Heart left ventricle (tissue), 16 donors: ENCODE measurements around the gene LEFTY2. TPM values are rescaled to one million over a fixed set of nuclear protein-coding genes. Genes with fewer than 3 reads are reported as not detected.
A peak's percentile ranks its signal among the peaks of the same experiment; 100 is the strongest.

Source experiments
- ATAC-seq, 4 donors: fragments of 200-7000 bp; cut with Tn5 transposase; one replicate each; pipeline ENCODE4 v1.9.1; 2020 to 2022; ENCODE audit warnings: moderate library complexity in 4 of 4, mild to moderate bottlenecking in 3 of 4, moderate number of reproducible peaks in 1 of 4
- DNase-seq, 5 donors: peaks; one replicate each; pipeline ENCODE4 v3.0.0-alpha.2; 2020
- H3K27ac ChIP-seq, 12 donors: fragments of 200-600 bp; sonication (generic) in 4 of 12; one replicate each; pipeline versions ENCODE4 v1.5.0 to v1.8.0; 2016 to 2022; ENCODE audit warnings: mild to moderate bottlenecking in 2 of 12
- H3K27me3 ChIP-seq, 9 donors: fragments of 200-600 bp; sonication (generic) in 2 of 9; one replicate each; pipeline versions ENCODE4 v1.5.1 to v1.8.0; 2016 to 2022; ENCODE audit warnings: mild to moderate bottlenecking in 3 of 9
- H3K36me3 ChIP-seq, 9 donors: fragments of 200-600 bp; sonication (generic) in 2 of 9; one replicate each; pipeline versions ENCODE4 v1.5.0 to v1.8.0; 2018 to 2022; ENCODE audit warnings: mild to moderate bottlenecking in 2 of 9
- H3K4me1 ChIP-seq, 12 donors: fragments of 200-600 bp; sonication (generic) in 4 of 12; one replicate each; pipeline versions ENCODE4 v1.5.0 to v1.8.0; 2016 to 2022; ENCODE audit warnings: mild to moderate bottlenecking in 3 of 12
- H3K4me3 ChIP-seq, 12 donors: fragments of 200-600 bp; sonication (generic) in 4 of 12; one replicate each; pipeline versions ENCODE4 v1.5.0 to v1.8.0; 2017 to 2022; ENCODE audit warnings: mild to moderate bottlenecking in 9 of 12, moderate library complexity in 4 of 12
- H3K9me3 ChIP-seq, 12 donors: fragments of 200-600 bp; sonication (generic) in 4 of 12; one replicate each; pipeline versions ENCODE4 v1.5.0 to v1.8.0; 2016 to 2022; ENCODE audit warnings: mild to moderate bottlenecking in 1 of 12
- CTCF ChIP-seq, 12 donors: fragments of 200-600 bp; sonication (generic) in 4 of 12; IDR thresholded peaks; one replicate each; pipeline versions ENCODE4 v1.5.0 to v1.8.0; 2018 to 2022; ENCODE audit warnings: antibody characterized with exemption in 12 of 12, mild to moderate bottlenecking in 5 of 12
- POLR2A ChIP-seq, 2 donors: fragments of 450-650 bp; IDR thresholded peaks; one replicate each; pipeline ENCODE4 v1.6.1; 2017; ENCODE audit warnings: antibody characterized with exemption in 2 of 2, mild to moderate bottlenecking in 2 of 2, moderate library complexity in 2 of 2
- WGBS, 4 donors: extraction: QIAGEN DNeasy Blood & Tissue Kit in 2 of 4; methylation state at CpG; one replicate each; pipeline versions ENCODE4 v1.1.5 to v1.1.7; 2013 to 2018; 5-methylcytosine and 5-hydroxymethylcytosine counted together
- intact Hi-C, 10 donors: fragments of 100-400 bp; cut with DNase I; formaldehyde crosslinking; loops; one replicate each; pipeline versions ENCODE4 v1.11.1 to v1.14.2; 2022
- polyA plus RNA-seq, 2 donors: library from polyadenylated mRNA; stranded (reverse); fragments of 200-250 nt; gene quantifications; one replicate each; pipeline ENCODE4 v1.2.3, GENCODE V29; 2013
- total RNA-seq, 9 donors: library from RNA; depleted of rRNA in 2 of 9; stranded (reverse); fragments of >200 nt in 2 of 9; fragmentation: NEBNext Ultra II Directional in 3 of 9; extraction: Animal tissue kit (Norgen Biotek cat#: 25700) in 3 of 9; gene quantifications; one replicate each; pipeline versions ENCODE4 v1.1.0 to v1.2.4, GENCODE V29; 2016 to 2023
- donor health status: ischemic (EF 13 %, LVEDD 7.1; RV severe dilation, severe dysfunction).
- donor health status: healthy with polysubstance abuse.
- donor health status: DM: no; HTN: yes; CAD: no.
- donor health status: DM: no; HTN: no; CAD: no.
- donor health status: ischemic (EF 25% LVEDD 6.9; RV normal size, moderate dysfunction).
- donor health status: ischemic (EF 25% LVEDD 5.7; RV mildly dilated, moderate dysfunction).
- donor health status: healthy.
- donor health status: DM: yes; HTN: yes; CAD: no.
- donor health status: ischemic (EF 35%, LVEDD 5.7; RV mildly dilated, moderate dysfunction).
- donor health status: nonischemic (EF 11% LVEDD 7.7; RV severe dilation, severe dysfunction).
- donor health status: DM: yes; HTN: yes; CAD: no.
- donor health status: PGD.
- donor health status: ischemic (EF 29% LVEDD 5.4; RV normal size, mild dysfunction).
- donor health status: nonischemic (EF 23%, LVEDD 6.1; RV moderate dilation, normal function).

Gene LEFTY2
- total and polyA plus RNA-seq, 11 donors: 0.11 to 1.8 (median 0.29) TPM; not detected in 1

GRCh38 chr1:225944951-225945350, 3.9 kb upstream of the LEFTY2 start:
- H3K9me3 ChIP-seq: no peaks in the 10 kb centered on the region
- WGBS, 4 donors: 77 to 85% (median 82%) methylated on average over 5 to 7 of the region's 7 CpGs
- ATAC-seq: no peak
- H3K36me3 ChIP-seq: no peaks in the 10 kb centered on the region
- TF ChIP-seq CTCF (IDR thresholded peaks at IDR 0.05): no peak
- no peak for TF ChIP-seq POLR2A (IDR thresholded peaks at IDR 0.05)
- peaks cover 14 to 39% (median 26%) of the 10 kb centered on the region in 12 donors for H3K4me1 ChIP-seq
- intact Hi-C loops: no loop called here
- no peak overlapping the region for H3K4me3 ChIP-seq
- no peak overlapping the region for H3K27ac ChIP-seq
- no peaks in the 10 kb centered on the region for H3K27me3 ChIP-seq
- DNase-seq: no peak

GRCh38 chr1:225944387-225944786, 3.4 kb upstream of the LEFTY2 start:
- no peaks in the 10 kb centered on the region for H3K27me3 ChIP-seq
- H3K36me3 ChIP-seq: no peaks in the 10 kb centered on the region
- no peak for DNase-seq
- H3K9me3 ChIP-seq: no peaks in the 10 kb centered on the region
- ATAC-seq: no peak
- WGBS, 4 donors: 94 to 100% (median 96%) methylated on average over 2 of the region's 2 CpGs
- no peak overlapping the region for H3K27ac ChIP-seq
- H3K4me1 ChIP-seq: peaks cover 14 to 40% (median 27%) of the 10 kb centered on the region in 12 donors
- H3K4me3 ChIP-seq: no peak overlapping the region
- intact Hi-C loops: no loop called here
- no peak for TF ChIP-seq POLR2A (IDR thresholded peaks at IDR 0.05)
- no peak for TF ChIP-seq CTCF (IDR thresholded peaks at IDR 0.05)

- intact Hi-C loops: no loop called here
Measured at GRCh38 chr1:225943582-225943981, 2.6 kb upstream of the LEFTY2 start.

GRCh38 chr1:225942574-225942973, 1.6 kb upstream of the LEFTY2 start:
- H3K9me3 ChIP-seq: no peaks in the 10 kb centered on the region
- WGBS, 4 donors: 49 to 63% (median 53%) methylated on average over 7 of the region's 7 CpGs
- intact Hi-C loops: no loop called here
- DNase-seq (no peak), ATAC-seq (peak in 3 of 4 donors; percentile 6 to 45 (median 25))
- no peaks in the 10 kb centered on the region for H3K36me3 ChIP-seq
- peaks cover 14 to 40% (median 27%) of the 10 kb centered on the region in 12 donors for H3K4me1 ChIP-seq
- H3K27ac ChIP-seq: peak overlapping the region in 2 of 12 donors; percentile 72 to 75
- TF ChIP-seq POLR2A (IDR thresholded peaks at IDR 0.05) (no peak), CTCF (IDR thresholded peaks at IDR 0.05) (no peak)
- H3K27me3 ChIP-seq: no peaks in the 10 kb centered on the region
- no peak overlapping the region for H3K4me3 ChIP-seq

More at GRCh38 chr1:225943582-225943981, 2.6 kb upstream of the LEFTY2 start:
- H3K27ac ChIP-seq: no peak overlapping the region
- peaks cover 14 to 40% (median 27%) of the 10 kb centered on the region in 12 donors for H3K4me1 ChIP-seq
- H3K4me3 ChIP-seq: no peak overlapping the region
- DNase-seq (no peak), ATAC-seq (no peak)
- H3K36me3 ChIP-seq: no peaks in the 10 kb centered on the region
- no peak for TF ChIP-seq CTCF (IDR thresholded peaks at IDR 0.05)
- TF ChIP-seq POLR2A (IDR thresholded peaks at IDR 0.05): no peak
- 81 to 86% (median 85%) methylated on average over 4 of the region's 4 CpGs for WGBS, 4 donors
- H3K9me3 ChIP-seq: no peaks in the 10 kb centered on the region
- H3K27me3 ChIP-seq: no peaks in the 10 kb centered on the region
